GM18505 (cell line): Measurements from ENCODE around the gene TIMP4.

ENCODE experiments used
- ATAC-seq: cut with Tn5 transposase; IDR thresholded peaks from one replicate; pipeline ENCODE4 v1.9.1; 2021; ENCODE audit not compliant: unreplicated experiment
- POLR2A ChIP-seq: IDR thresholded peaks from 4 replicates; pipeline ENCODE4 v1.6.1; 2011; ENCODE audit warnings: borderline replicate concordance; ENCODE audit not compliant: insufficient read depth, insufficient read length; ENCODE audit errors: extremely low read depth

Gene TIMP4

DNA sequence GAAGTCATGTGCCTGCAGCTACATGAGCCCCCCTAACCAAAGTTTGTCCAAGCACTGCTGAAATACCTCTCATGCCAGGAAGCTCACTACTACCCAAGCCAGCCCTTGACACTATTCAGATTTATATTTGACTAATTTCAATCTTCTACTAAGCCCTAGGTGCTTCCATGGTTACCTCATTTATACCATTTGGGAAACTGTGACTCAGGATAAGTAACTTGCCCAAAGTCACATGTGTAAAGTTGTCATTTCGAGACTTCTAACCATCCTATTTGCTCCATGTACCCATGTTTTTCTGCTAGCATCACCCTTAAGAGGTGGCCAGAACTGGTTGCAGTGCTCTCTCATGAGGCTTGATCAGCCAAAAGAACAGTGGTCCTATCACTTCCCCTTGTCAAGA, 20.7 kb upstream of the TIMP4 start:
- TF ChIP-seq POLR2A: no peak
- no peak for ATAC-seq

DNA sequence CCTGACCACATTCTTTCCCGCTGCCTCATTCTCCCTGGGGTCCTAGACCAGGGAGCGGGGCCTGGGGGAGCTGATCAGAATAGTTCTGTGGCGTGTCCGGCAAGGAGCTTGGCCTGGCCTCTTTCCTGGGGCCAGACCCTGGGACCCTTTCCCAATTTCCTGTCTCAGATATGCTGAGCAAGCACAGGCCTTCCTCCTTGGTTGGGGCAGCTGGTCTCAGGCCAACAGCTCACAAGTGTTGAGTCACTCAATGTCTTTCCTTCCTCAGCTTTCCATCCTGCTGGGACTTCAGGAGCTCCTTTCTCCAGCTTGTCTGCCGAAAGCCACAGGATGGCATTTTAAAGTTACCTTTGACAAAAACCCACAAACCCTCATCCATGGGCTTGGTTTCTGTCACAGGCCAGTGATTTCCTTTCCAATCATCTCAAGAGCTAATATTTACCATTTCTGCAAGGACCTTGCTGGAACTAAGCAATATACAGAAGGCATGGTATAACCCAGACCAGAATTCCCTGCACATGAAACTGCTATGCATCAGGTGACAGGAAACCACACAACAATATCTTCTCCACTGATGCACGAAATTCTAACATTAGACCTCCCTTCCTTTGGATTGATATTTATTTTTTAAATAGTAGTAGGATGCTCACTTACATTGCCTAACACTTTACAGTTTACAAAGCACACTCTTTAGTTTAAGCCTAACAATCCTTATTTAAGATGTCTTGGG, 19.5 kb upstream of the TIMP4 start:
- no peak for ATAC-seq
- TF ChIP-seq POLR2A: no peak

DNA sequence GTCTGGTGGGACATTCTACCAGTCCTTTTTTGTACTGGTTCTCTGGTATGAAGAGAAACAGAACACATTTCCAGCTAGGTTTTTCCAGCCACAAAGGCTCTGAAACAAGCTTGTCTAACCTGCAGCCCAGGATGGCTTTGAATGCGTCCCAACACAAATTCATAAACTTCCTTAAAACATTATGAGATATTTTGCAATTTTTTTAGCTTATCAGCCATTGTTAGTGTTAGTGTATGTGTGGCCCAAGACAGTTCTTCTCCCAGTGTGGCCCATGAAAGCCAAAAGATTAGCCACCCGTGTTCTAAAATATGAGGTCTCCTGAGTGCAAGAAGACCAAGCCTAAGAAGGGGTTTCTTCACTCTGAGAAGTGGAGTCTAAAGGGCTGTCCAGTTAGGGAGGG, 18.4 kb upstream of the TIMP4 start:
- TF ChIP-seq POLR2A: no peak
- no peak for ATAC-seq

DNA sequence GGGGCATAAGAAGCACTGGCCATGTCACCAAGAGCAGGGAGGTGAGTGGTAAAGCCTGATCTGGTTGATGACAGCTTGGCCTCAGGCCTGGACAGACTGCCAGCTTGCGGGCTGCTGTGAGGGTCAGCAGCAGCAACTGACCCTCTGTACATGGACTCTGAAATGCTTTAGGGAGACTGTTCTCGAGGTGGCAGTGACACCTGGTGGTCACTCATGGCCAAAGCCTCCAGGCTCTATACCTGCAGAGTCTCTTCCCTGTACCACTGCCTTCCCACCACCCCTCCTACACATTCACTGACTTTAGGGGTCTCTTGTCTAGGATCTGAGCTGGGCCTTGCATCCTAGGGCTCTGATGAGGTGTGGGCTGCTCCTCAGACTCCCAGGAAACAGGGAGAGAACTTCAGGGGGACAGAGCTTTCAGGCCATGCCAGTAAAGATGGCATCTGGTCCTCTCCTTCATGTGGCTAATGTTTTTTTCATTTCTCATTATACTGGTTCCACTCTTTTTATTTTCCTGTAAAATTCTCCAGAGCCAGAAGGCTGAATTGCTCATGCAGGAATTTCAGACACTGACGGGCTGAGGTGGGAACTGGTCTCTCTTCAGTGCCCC, 17.2 kb upstream of the TIMP4 start:
- TF ChIP-seq POLR2A: no peak
- no peak for ATAC-seq

DNA sequence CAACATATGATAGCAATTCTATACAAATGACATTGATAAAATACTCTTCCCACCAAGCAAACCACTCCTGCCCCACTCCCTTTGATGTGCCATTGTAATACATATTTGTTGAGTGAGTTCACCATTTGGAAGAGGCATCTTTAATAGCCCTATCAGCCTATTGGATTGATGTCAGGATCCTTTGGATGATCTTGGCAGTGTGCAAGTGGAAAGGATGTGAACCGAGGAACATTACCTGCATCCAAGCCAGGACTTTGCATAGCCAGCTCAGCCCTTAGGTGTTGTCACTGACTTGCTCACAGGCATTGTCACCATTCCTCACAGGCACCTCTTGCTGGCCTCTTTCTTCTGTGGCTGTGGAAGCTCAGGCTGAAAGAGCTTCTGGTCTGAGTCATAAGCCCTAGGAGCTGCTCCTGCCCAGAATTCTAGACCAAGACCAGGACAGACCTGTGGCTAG, 16.5 kb upstream of the TIMP4 start:
- no peak for ATAC-seq
- TF ChIP-seq POLR2A: no peak

DNA sequence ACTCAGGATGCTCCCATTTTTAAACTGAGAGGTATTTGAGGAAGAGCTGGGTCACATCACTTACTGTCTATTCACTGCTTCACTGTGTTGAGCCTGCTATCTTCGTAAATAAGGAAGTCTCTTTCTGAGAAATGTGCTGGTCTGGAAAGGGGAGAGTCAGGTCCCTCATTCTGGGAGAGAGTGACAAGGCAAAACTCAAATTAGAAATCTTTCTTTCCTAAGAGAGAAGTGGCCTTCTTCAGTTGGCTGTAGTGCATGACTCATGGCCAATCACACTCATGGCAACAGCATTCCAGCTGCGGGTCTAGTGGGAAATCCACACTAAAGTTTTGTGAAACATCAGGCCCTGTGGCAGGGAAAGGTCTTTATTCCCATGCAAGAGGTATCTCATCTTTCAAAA, 11.5 kb upstream of the TIMP4 start:
- TF ChIP-seq POLR2A: no peak
- no peak for ATAC-seq

DNA sequence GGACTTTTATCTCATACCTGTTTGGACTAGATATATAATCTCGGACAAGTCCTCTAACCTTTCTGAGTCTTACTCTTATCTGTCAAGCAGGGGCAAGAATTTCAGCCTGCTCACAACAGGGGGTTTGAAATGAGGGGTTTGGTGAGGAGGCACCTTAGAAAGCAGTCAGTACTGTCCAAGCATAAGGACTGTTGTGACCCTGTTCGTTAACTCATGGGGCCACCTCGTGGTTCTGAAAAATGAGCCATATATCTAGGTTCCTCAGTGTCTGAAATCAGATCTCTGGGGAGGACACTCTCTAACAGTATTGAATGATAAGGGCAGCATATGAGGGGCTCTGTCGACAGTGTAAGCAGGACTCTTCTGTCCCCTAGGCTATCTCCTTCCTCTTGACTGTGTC, 7.2 kb upstream of the TIMP4 start:
- TF ChIP-seq POLR2A: no peak
- ATAC-seq: no peak

DNA sequence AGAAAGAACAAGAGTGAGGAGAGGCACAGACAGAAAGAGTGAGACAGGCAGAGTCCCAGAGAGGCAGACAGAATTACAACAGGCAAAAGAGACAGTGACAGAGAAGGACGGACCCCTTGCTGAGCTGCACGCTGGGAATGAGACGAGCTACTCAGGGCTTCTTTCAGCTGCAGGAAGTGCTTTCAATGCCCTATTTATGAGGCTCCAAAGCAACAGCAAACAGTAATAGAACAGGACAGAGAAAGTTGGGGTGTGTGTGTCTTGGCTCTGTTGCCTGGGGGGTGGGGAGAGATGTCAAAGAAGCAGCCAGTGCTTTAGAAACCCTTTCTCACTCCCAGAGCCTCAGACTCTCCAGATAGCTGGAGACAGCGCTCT, 502 bp upstream of the TIMP4 start:
- no peak for ATAC-seq
- TF ChIP-seq POLR2A: no peak

DNA sequence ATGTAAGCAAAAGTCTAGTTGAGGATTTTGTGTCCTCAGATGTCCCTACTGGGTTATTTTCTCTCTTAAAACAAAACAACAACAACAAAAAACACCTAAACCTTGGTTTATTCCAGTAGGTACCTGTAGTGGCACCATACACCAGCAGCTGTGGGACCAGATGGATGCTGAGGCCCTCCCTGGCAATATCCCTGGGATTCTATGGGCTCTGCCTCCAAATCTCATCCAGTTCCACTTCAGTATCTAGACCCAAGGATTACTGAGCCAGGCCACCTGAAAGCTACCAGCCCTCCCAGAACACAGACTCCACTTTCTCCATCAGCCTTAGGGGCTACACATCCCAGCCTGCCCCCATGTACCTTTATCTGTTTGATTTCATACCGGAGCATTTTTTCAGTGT, 1.7 kb downstream of the TIMP4 start:
- no peak for TF ChIP-seq POLR2A
- ATAC-seq: no peak

DNA sequence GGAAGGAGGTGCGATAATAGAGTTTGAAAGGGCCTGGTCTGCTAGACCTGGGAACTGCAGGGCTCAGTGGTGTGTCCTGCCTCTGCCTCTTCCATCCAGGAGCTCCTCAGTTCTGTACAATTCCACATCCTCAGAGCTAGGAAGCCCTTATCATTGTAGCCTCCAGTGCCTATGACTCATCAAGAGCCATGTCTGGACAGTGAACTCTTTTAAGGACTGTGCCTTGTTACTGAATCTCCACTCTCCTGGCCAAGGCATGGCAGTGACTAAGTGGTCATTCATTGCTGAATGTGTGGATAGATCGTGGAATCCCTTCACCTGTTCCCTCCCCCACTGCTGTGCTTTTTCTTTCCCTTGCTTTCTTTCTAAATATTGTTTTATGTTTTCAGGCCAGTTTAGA, 2.9 kb downstream of the TIMP4 start:
- TF ChIP-seq POLR2A: no peak
- no peak for ATAC-seq

DNA sequence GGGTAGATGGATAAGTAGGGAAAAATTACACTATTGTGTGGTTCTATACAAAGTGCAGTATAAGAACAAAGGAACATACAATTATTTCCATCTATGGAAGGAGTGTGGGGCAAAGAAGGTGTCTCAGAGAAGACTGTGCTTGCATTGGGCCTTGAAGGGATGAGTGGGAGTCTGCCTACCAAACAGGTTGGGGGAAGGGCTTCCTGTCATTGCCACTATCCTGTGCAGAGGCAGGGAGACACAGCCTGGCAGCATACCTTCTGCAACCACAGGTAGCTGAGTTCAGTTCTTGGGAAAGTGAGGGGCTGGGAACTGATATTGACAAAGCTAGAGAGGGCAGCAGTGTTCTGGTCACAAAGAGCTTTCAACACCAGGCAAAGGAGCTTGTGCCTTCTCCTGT, 3.4 kb downstream of the TIMP4 start:
- TF ChIP-seq POLR2A: no peak
- ATAC-seq: no peak

DNA sequence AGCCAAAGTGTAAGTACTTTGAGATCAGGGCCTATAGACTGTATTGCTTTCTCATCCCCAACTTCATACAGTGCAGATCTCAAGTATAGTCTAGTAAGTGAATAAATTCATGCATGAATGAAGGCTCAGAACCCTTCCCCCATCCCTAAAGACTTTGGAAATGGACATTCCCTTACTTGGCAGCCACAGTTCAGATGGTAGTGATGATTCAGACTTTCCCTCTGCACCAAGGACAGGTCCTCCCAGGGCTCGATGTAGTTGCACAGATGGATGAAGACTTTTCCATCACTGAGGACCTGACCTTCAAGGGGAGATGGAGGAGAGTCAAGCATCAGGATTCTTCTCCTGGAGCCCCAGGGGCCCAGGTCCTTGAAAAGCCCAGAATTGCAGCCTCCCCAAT, 4.6 kb downstream of the TIMP4 start:
- no peak for ATAC-seq
- no peak for TF ChIP-seq POLR2A

DNA sequence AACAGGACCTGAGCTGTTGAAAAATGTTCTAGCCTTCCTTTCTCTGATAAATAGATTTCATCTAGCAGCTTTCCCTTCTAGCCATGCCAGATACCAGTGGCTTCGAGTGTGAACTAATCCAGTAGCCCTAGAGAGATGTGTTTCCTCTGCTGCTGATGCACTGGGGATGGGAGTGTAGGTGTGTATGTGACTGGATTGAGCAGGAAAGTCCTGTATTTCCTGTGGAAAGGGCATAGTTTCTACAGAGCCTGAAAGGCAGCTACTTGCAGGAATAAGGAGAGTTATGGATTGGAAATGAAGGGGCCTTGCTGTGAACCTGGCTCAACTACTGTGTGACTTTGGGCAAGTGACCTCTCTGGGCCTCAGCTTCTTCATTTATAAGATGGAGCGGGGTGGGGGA, 8.6 kb downstream of the TIMP4 start:
- TF ChIP-seq POLR2A: no peak
- ATAC-seq: no peak

DNA sequence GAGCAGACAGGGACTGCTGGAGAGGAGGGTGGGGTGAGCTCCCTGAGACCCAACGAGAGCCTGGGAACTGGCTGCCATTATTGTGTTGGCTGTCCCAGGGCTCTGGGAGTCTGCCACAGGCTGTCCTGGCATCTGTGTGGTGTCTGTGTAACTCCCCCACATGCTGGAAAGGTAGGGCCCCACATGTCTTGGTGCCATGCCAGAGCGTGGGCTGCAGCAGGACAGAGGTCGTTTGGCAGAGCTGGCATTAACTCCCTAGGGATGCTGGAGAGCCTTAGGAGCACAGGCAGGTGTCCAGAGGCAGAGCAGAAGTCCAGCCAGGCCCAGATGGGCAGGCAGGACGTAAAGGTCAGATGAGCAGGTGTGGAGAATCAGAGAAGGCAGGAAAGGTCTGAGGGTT, 9.7 kb downstream of the TIMP4 start:
- TF ChIP-seq POLR2A: no peak
- ATAC-seq: no peak

DNA sequence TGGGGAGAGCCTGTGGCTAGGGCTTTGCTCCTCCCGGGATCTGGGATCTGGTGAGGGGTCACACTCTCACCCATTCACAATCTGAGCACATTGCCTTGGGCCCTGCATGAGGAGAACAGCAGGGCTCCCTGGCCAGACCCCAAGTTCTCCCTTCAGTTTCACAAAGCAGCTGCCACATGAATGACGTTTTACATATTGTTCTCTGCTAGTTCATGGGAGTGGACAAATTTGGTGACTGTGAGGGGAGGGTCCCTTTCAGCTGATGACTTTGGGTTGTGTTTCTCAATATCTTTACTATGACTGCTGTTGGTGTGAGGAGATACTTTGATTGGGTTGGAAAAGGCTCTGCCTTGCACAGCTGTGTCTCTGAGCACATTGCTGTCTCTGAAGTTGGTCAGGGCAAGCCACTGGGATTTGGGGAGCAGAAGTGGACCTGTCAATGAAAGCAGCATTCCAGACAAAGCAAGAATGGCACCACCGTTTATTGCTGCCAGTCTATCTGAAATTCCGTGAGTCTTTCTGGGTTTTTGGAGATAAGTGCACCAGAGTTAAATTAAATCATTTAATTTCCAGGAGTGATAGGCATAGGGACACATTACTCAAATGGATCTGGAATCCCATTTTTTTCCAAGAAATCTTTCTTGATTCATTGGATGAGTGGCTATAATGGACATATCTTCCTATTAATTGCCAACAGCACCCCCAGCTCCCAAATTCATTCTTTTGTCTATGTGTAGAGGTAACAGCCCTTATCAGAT, 10.3 kb downstream of the TIMP4 start:
- no peak for ATAC-seq
- TF ChIP-seq POLR2A: no peak
